H1 (cell line): ENCODE results near the gene PSMC1. TPM values are rescaled to one million over a fixed set of nuclear protein-coding genes. Genes with fewer than 3 reads are reported as not detected.

Experiments
- CTCF ChIA-PET: fragments of 300-600 bp; sonication (Branson Sonifier 250); formaldehyde crosslinking; loops from one replicate; lab custom pipeline; 2021; ENCODE audit not compliant: partially characterized antibody; lab: Charles Lee
- POLR2A ChIA-PET: fragments of 300-600 bp; sonication (Branson Sonifier 250); formaldehyde crosslinking; loops from one replicate; lab custom pipeline; 2021; ENCODE audit warnings: inconsistent platforms; ENCODE audit not compliant: partially characterized antibody; lab: Charles Lee
- DNase-seq, 2 experiments: peaks; one replicate each; pipeline versions ENCODE4 v3.0.0 to v3.0.0-alpha.2; 2010 to 2022; ENCODE audit warnings: low spot score in 2 of 2, low read depth in 1 of 2, mixed read lengths in 1 of 2
- FAIRE-seq: peaks from 2 replicates; lab custom pipeline; 2011; peaks lifted over from hg19 to GRCh38; lab: Jason Lieb, UNC
- H2AFZ ChIP-seq: 2 replicates; pipeline ENCODE4 v1.8.1; 2012; ENCODE audit warnings: low read length, inconsistent platforms
- H2AK5ac ChIP-seq: 2 replicates; pipeline ENCODE4 v1.6.1; 2013; ENCODE audit warnings: low read depth, low read length
- H2BK120ac ChIP-seq: replicated peaks from 2 replicates; pipeline ENCODE3; 2013; ENCODE audit warnings: low read depth, low read length, inconsistent platforms
- H2BK12ac ChIP-seq: 2 replicates; pipeline ENCODE4 v1.6.1; 2013; ENCODE audit warnings: low read depth, low read length
- H2BK15ac ChIP-seq: 2 replicates; pipeline ENCODE4 v1.6.1; 2013; ENCODE audit warnings: low read length
- H2BK20ac ChIP-seq: 2 replicates; pipeline ENCODE4 v1.6.1; 2013; ENCODE audit warnings: low read length
- H2BK5ac ChIP-seq: 2 replicates; pipeline ENCODE4 v1.6.1; 2013; ENCODE audit warnings: low read depth, low read length
- H3K14ac ChIP-seq: 2 replicates; pipeline ENCODE4 v1.6.1; 2013; ENCODE audit warnings: inconsistent platforms; ENCODE audit not compliant: insufficient read length
- H3K18ac ChIP-seq: 2 replicates; pipeline ENCODE4 v1.6.1; 2013; ENCODE audit warnings: low read length; ENCODE audit errors: extremely low read depth
- H3K23ac ChIP-seq: 2 replicates; pipeline ENCODE4 v1.6.1; 2013; ENCODE audit warnings: inconsistent platforms; ENCODE audit not compliant: insufficient read length
- H3K23me2 ChIP-seq: 2 replicates; pipeline ENCODE4 v1.6.1; 2013; ENCODE audit warnings: low read depth, low read length
- H3K27ac ChIP-seq: 2 replicates; pipeline ENCODE4 v1.6.1; 2011; ENCODE audit warnings: low read depth, low read length, inconsistent platforms
- H3K27me3 ChIP-seq, 4 experiments: replicated peaks in 1 of 4; 1 replicate in 1 of 4; 2 replicates in 3 of 4; pipeline versions ENCODE4 v1.6.1 to v1.8.1; 2011 to 2013; ENCODE audit warnings: low read length in 3 of 4, mild to moderate bottlenecking in 3 of 4, inconsistent platforms in 2 of 4, mixed read lengths in 2 of 4, moderate library complexity in 1 of 4; ENCODE audit not compliant: control insufficient read depth in 3 of 4, insufficient read depth in 3 of 4; ENCODE audit errors: extremely low read depth in 1 of 4
- H3K36me3 ChIP-seq, 4 experiments: 2 replicates each; pipeline versions ENCODE4 v1.6.1 to v1.8.1; 2011 to 2013; ENCODE audit warnings: mild to moderate bottlenecking in 4 of 4, low read length in 3 of 4, moderate library complexity in 2 of 4, control low read depth in 1 of 4, inconsistent platforms in 1 of 4; ENCODE audit not compliant: insufficient read depth in 4 of 4, control insufficient read depth in 2 of 4
- H3K4ac ChIP-seq: replicated peaks from 2 replicates; pipeline ENCODE3; 2013; ENCODE audit warnings: low read length, low read depth, mixed read lengths, inconsistent platforms; ENCODE audit not compliant: insufficient read length
- H3K4me1 ChIP-seq, 4 experiments: replicated peaks in 1 of 4; 1 replicate in 1 of 4; 2 replicates in 3 of 4; pipeline versions ENCODE4 v1.6.1 to v1.8.1; 2011 to 2013; ENCODE audit warnings: low read length in 3 of 4, inconsistent platforms in 2 of 4, mixed read lengths in 1 of 4; ENCODE audit not compliant: insufficient read depth in 4 of 4, control insufficient read depth in 3 of 4
- H3K4me2 ChIP-seq, 2 experiments: 2 replicates each; pipeline versions ENCODE4 v1.6.1 to v1.8.1; 2011 to 2013; ENCODE audit warnings: low read depth in 2 of 2, low read length in 2 of 2, control low read depth in 1 of 2, inconsistent platforms in 1 of 2, mild to moderate bottlenecking in 1 of 2; ENCODE audit not compliant: insufficient read depth in 1 of 2
- H3K4me3 ChIP-seq, 4 experiments: fragments of 200-600, 300-600 bp in 1 of 4; sonication (generic), shearing (Covaris generic), sonication (Bioruptor Twin) in 1 of 4; 2 replicates each; pipeline versions ENCODE4 v1.5.1 to v1.8.1; 2011 to 2016; ENCODE audit warnings: low read length in 4 of 4, low read depth in 3 of 4, control low read depth in 2 of 4, inconsistent platforms in 2 of 4, mild to moderate bottlenecking in 2 of 4, mixed read lengths in 1 of 4, moderate library complexity in 1 of 4; ENCODE audit not compliant: insufficient read depth in 2 of 4; ENCODE audit errors: extremely low read depth in 1 of 4
- H3K56ac ChIP-seq: replicated peaks from 2 replicates; pipeline ENCODE3; 2013; ENCODE audit warnings: low read depth, mild to moderate bottlenecking, mixed read lengths, low read length, inconsistent platforms; ENCODE audit not compliant: insufficient read length
- H3K79me1 ChIP-seq: 2 replicates; pipeline ENCODE4 v1.6.1; 2013; ENCODE audit warnings: low read depth, low read length, control low read depth
- H3K79me2 ChIP-seq, 2 experiments: 2 replicates each; pipeline versions ENCODE4 v1.6.1 to v1.8.1; 2012 to 2013; ENCODE audit warnings: low read length in 2 of 2, mild to moderate bottlenecking in 2 of 2, inconsistent platforms in 1 of 2; ENCODE audit not compliant: insufficient read depth in 2 of 2, control insufficient read depth in 1 of 2
- H3K9ac ChIP-seq, 4 experiments: replicated peaks in 1 of 4; 1 replicate in 1 of 4; 2 replicates in 3 of 4; pipeline versions ENCODE4 v1.6.1 to v1.8.1; 2011 to 2013; ENCODE audit warnings: low read depth in 3 of 4, low read length in 3 of 4, control low read depth in 2 of 4, mild to moderate bottlenecking in 2 of 4, moderate library complexity in 2 of 4, inconsistent platforms in 1 of 4; ENCODE audit errors: extremely low read depth in 1 of 4
- H3K9me3 ChIP-seq, 2 experiments: 2 replicates each; pipeline versions ENCODE4 v1.6.1 to v1.8.1; 2012 to 2013; ENCODE audit warnings: mild to moderate bottlenecking in 2 of 2, moderate library complexity in 2 of 2, control low read depth in 1 of 2, inconsistent platforms in 1 of 2, low read depth in 1 of 2, low read length in 1 of 2, mixed read lengths in 1 of 2; ENCODE audit not compliant: insufficient read depth in 2 of 2
- H4K20me1 ChIP-seq, 2 experiments: replicated peaks in 1 of 2; 2 replicates each; pipeline versions ENCODE3 to v1.8.1; 2011 to 2013; ENCODE audit warnings: inconsistent platforms in 2 of 2, low read length in 2 of 2, mild to moderate bottlenecking in 1 of 2; ENCODE audit not compliant: insufficient read depth in 2 of 2, control insufficient read depth in 1 of 2
- H4K5ac ChIP-seq: 2 replicates; pipeline ENCODE4 v1.6.1; 2013; ENCODE audit warnings: low read length, low read depth, mixed read lengths, inconsistent platforms; ENCODE audit not compliant: insufficient read length
- H4K8ac ChIP-seq: 2 replicates; pipeline ENCODE4 v1.8.0; 2013; ENCODE audit warnings: mild to moderate bottlenecking, moderate library complexity, low read length, inconsistent platforms; ENCODE audit not compliant: insufficient read depth; ENCODE audit errors: extremely low read depth
- H4K91ac ChIP-seq: replicated peaks from 2 replicates; pipeline ENCODE3; 2013; ENCODE audit warnings: low read length, mixed read lengths, inconsistent platforms; ENCODE audit not compliant: insufficient read length
- ATF2 ChIP-seq: IDR thresholded peaks from 2 replicates; pipeline ENCODE4 v1.6.1; 2012; ENCODE audit warnings: low read length, inconsistent platforms
- CEBPB ChIP-seq: IDR thresholded peaks from 2 replicates; pipeline ENCODE4 v1.6.1; 2012; ENCODE audit warnings: low read depth, low read length
- CHD1 ChIP-seq: IDR thresholded peaks from 2 replicates; pipeline ENCODE4 v1.6.1; 2012; ENCODE audit warnings: low read depth, low read length, improper control_type of control experiment
- E2F6 ChIP-seq: IDR thresholded peaks from 2 replicates; pipeline ENCODE4 v1.6.1; 2012; ENCODE audit warnings: inconsistent platforms
- EGR1 ChIP-seq: IDR thresholded peaks from 2 replicates; pipeline ENCODE4 v1.6.1; 2011; ENCODE audit warnings: low read depth, low read length, borderline replicate concordance
- GTF2F1 ChIP-seq: IDR thresholded peaks from 2 replicates; pipeline ENCODE4 v1.6.1; 2012; ENCODE audit warnings: low read depth, low read length, improper control_type of control experiment, borderline replicate concordance
- JUND ChIP-seq: IDR thresholded peaks from 2 replicates; pipeline ENCODE4 v1.6.1; 2011; ENCODE audit warnings: mild to moderate bottlenecking, improper control_type of control experiment, low read length
- PHF8 ChIP-seq: fragments of 200-600 bp; sonication (generic); conservative IDR thresholded peaks from 2 replicates; pipeline ENCODE4 v1.7.1; 2012; ENCODE audit warnings: low read depth, mild to moderate bottlenecking, inconsistent platforms, low read length, moderate library complexity
- POLR2A ChIP-seq, 2 experiments: IDR thresholded peaks; 1 replicate in 1 of 2; 2 replicates in 1 of 2; pipeline ENCODE4 v1.6.1; 2011; ENCODE audit warnings: low read depth in 2 of 2, low read length in 2 of 2, mild to moderate bottlenecking in 2 of 2; ENCODE audit errors: control extremely low read depth in 1 of 2
- RXRA ChIP-seq: IDR thresholded peaks from 2 replicates; pipeline ENCODE4 v1.6.1; 2011; ENCODE audit warnings: low read depth, mild to moderate bottlenecking, low read length, moderate library complexity; ENCODE audit not compliant: insufficient read depth
- SP2 ChIP-seq: IDR thresholded peaks from 2 replicates; pipeline ENCODE4 v1.6.1; 2012; ENCODE audit warnings: mild to moderate bottlenecking, low read length, inconsistent platforms
- SP4 ChIP-seq: IDR thresholded peaks from 2 replicates; pipeline ENCODE4 v1.6.1; 2012; ENCODE audit warnings: low read length, inconsistent platforms
- SRF ChIP-seq: IDR thresholded peaks from 2 replicates; pipeline ENCODE4 v1.6.1; 2011; ENCODE audit warnings: mild to moderate bottlenecking, low read depth, low read length, moderate library complexity
- TCF12 ChIP-seq: IDR thresholded peaks from 2 replicates; pipeline ENCODE4 v1.6.1; 2011; ENCODE audit warnings: low read depth, mild to moderate bottlenecking, low read length
- WGBS, 2 experiments: shearing (Covaris generic) in 1 of 2; methylation state at CpG; one replicate each; pipeline versions ENCODE4 v1.1.6 to v1.1.7; 2013 to 2015; ENCODE audit warnings: low lambda C conversion rate in 2 of 2, mixed read lengths in 2 of 2, inconsistent platforms in 1 of 2, low coverage in 1 of 2, missing lambda C conversion rate in 1 of 2; ENCODE audit not compliant: insufficient replicate concordance in 2 of 2, insufficient coverage in 1 of 2, insufficient read length in 1 of 2; ENCODE audit errors: extremely low coverage in 1 of 2, missing lambda C conversion rate in 1 of 2; 5-methylcytosine and 5-hydroxymethylcytosine counted together
- polyA plus RNA-seq, 7 experiments: library from polyadenylated mRNA; depleted of rRNA in 3 of 7; stranded (reverse) in 5 of 7; unstranded in 2 of 7; fragments of >200 nt in 5 of 7; fragments of 200-250 nt in 2 of 7; gene quantifications; 1 replicate in 5 of 7; 2 replicates in 1 of 7; 4 replicates in 1 of 7; pipeline versions ENCODE4 v1.2.1 to v1.2.3, GENCODE V29; 2011 to 2013; ENCODE audit warnings: missing spikeins in 2 of 7, mixed read lengths in 2 of 7
- total RNA-seq: library from RNA; stranded (reverse); fragmentation: NEBNext Ultra II Directional; extraction: Animal tissue kit (Norgen Biotek cat#: 25700); gene quantifications from 2 replicates; pipeline ENCODE4 v1.2.1, GENCODE V29; 2021

Gene PSMC1
- total and polyA plus RNA-seq, 2 of the 8 experiments (the other 6 are each of a cell fraction or from before 2014, with no cell fraction given) = 46.2 to 99.6 TPM

GRCh38 chr14:90287791-90288190 lies 31.4 kb downstream of the PSMC1 start:
- H2AFZ ChIP-seq = no peak overlapping the region
- H2BK15ac ChIP-seq = no peak overlapping the region
- no peak overlapping the region for H3K18ac ChIP-seq
- no peak overlapping the region for H2BK5ac ChIP-seq
- no peak overlapping the region for H4K8ac ChIP-seq
- no peak overlapping the region for H3K4me3 ChIP-seq
- H4K91ac ChIP-seq = no peak overlapping the region
- H3K9ac ChIP-seq = no peak overlapping the region
- no peak overlapping the region for H3K4me2 ChIP-seq
- H2BK12ac ChIP-seq = no peak overlapping the region
- no peak overlapping the region for H3K23ac ChIP-seq
- ChIA-PET CTCF (interaction anchor here (0.9 to 5.4 kb wide), 6 partner anchors 11 to 205 kb away, joined by 3 to 30 read pairs (median 12); no protein-coding TSS in a partner anchor), POLR2A (no interaction called here)
- no peaks in the 10 kb centered on the region for H3K79me2 ChIP-seq
- H3K79me1 ChIP-seq = no peaks in the 10 kb centered on the region
- H3K27ac ChIP-seq = no peak overlapping the region
- no peak overlapping the region for H2AK5ac ChIP-seq
- H2BK120ac ChIP-seq = no peak overlapping the region
- no peaks in the 10 kb centered on the region for H3K23me2 ChIP-seq
- no peaks in the 10 kb centered on the region for H4K20me1 ChIP-seq
- H2BK20ac ChIP-seq = no peak overlapping the region
- no peak overlapping the region for H4K5ac ChIP-seq
- FAIRE-seq = no peak
- no peak overlapping the region for H3K4ac ChIP-seq
- H3K14ac ChIP-seq = no peak overlapping the region
- 85% methylated on average over 14 of the region's 14 CpGs; no CpG with 5 or more reads in 1 of the 2 experiments for WGBS, 2 experiments
- H3K56ac ChIP-seq = no peak overlapping the region
- H3K9me3 ChIP-seq = no peaks in the 10 kb centered on the region
- H3K27me3 ChIP-seq = no peaks in the 10 kb centered on the region
- DNase-seq = no peak
- H3K4me1 ChIP-seq = peaks cover 0 to 8% (median 0%) of the 10 kb centered on the region in 4 experiments; a peak in 3 of 7 replicates
- peaks cover 0 to 23% (median 14%) of the 10 kb centered on the region in 4 experiments; a peak in 5 of 8 replicates for H3K36me3 ChIP-seq
- TF ChIP-seq POLR2A (IDR thresholded peaks at IDR 0.05; ENCODE audit: control extremely low read depth in 1 of 2, low read depth in 2 of 2, low read length in 2 of 2) (no peak), CEBPB (no peak), RXRA (no peak), PHF8 (no peak), JUND (no peak), EGR1 (no peak), ATF2 (no peak), SRF (no peak), SP4 (no peak), E2F6 (no peak), SP2 (no peak), CHD1 (no peak), TCF12 (no peak), GTF2F1 (no peak)
